Stimulated activated CD4-positive, alpha-beta T cell treated with anti-CD3 and anti-CD28 coated beads, Interleukin-4, amount 100 ng/mL, for 48 hours (primary cell): Measurements from ENCODE around the gene INAFM1.

ENCODE experiments used
- DNase-seq, 2 donors: peaks; one replicate each; pipeline ENCODE4 v3.0.0-alpha.2; 2020; ENCODE audit warnings: low read depth in 2 of 2

Gene INAFM1

DNA sequence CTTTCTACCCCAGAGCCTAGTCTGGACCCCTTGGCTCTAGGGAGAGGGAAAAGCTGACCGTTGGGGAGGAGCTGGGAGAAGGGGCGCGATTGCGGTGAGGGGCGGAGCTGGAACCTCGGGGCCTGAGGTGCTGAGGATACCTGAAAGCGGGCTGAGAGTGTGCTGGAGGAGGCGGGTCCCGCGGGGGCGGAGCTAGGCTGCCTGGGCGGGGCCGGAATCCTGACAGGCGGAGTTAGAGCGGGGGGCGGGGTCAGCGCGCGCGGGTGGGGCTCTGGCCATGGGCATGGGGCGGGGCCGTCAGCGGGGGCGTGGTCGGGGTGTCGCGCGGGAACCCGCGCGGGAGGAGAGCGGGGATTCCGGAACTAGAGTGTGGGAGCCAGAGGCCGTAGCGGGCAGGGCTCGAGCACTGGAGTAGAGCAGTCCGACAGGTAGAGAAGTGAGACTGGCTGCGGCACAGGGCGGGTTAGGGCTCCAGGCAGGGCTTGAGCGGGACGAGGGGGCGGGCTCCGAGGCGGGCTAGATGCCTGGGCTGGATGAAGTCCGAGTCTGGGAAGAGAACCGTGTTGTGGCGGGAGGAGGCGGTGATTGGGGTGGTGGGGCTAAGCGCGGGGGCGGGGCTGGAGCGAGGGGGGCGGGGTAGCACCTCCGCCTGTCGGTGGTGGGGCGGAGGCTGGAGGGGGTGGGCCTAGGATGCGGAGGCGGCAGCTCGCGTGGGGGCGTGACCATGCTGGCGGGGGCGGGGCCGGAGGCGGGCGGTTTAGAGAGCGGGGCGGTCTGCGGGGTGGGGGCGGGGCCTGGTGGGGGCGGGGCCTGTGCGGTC, at the start of gene INAFM1:
TSS of gene INAFM1 (plus strand) at position 815 of the 820 bp plus-strand sequence. CDS start 35 bp downstream, outside the sequence.
- peak; percentile 100 for DNase-seq

GRCh38 chr19:47225746-47226425, 48.8 kb upstream of the INAFM1 start:
- peak; percentile 77 to 80 for DNase-seq

- no peak for DNase-seq
Observed at GRCh38 chr19:47226426-47227351, 48.0 kb upstream of the INAFM1 start.

- no peak for DNase-seq
Observed at GRCh38 chr19:47227352-47228167, 47.1 kb upstream of the INAFM1 start.

DNA sequence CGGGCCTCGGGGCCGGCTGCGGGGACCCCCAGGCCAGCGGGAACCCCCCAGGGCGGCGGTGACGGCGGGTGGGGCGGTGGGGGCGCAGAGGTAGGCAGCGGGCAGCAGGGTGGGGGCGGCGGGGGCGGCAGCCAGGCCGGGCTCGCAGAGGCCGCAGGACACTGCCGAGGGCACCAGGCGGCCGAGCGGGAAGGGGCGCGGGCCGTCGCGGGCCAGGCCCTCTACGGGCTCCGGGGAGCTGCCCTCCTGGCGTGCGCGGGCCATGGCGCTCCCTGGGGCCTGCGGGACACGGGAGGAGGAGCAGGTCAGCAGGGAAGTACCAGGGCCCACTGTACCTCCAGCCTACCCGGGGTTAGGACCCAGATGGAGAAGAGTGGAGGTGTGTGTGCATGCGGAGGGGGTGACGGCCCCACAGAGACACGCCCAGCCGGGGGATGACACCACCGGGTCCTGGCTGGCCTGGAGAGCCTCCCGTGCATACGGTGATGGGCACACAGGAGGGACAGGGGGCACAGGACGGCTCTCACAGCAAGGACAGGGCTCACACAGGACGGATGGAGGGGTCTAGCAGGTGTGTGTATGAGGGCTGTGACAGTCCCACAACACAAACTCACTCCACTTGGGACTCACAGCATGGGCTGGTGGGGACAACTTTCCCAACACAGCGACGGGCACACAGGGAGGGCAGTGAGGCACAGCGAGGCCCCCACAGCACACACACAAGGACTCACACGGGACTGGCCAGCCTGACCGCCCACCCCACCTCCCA, 46.3 kb upstream of the INAFM1 start:
- DNase-seq = no peak

DNA sequence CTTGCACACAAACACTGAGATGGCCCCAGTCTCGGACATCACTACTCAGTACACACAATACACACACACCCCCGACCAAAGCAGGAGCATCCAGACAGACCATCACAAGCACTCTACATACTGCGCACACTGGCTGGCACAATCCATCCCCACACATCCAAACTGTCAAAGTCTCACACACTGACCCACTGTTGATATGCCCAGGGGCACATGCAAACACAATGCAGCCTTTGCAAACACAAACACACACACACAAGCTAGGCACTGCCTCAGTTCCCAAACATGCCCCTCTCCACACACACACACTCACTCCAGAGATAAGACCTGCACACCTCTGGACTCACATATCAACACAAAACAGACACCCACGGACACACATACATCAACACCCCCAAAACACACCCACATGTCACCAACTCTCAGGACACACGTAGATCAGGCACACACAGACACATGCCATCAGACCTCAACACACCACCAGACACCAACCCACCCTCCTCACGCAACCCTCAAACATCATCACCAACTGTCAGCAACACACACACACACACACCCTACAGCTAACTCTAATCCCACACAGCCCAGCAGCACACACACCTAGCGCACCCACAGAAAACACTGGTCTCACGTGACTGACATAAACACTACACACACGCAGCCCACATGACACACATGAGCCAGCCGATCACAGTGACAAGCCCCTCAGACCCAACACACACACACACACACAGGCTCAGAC, 45.6 kb upstream of the INAFM1 start:
- no peak for DNase-seq

DNA sequence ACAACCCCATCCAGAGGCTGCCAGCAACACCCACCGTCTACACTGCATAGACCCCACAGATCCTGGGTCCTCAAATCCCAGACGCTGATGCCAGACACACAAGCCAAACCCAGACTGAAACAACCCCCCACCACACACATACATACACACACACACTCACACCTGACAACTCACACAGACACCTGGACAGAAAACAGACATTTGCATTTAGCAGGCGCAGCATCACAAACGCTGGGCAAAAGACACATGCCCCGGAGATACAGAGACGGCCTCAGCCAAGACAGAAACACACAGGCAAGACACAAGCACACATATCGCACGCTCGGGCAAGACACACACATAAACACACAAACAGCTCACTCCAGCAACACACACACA, 45.0 kb upstream of the INAFM1 start:
- no peak for DNase-seq

DNA sequence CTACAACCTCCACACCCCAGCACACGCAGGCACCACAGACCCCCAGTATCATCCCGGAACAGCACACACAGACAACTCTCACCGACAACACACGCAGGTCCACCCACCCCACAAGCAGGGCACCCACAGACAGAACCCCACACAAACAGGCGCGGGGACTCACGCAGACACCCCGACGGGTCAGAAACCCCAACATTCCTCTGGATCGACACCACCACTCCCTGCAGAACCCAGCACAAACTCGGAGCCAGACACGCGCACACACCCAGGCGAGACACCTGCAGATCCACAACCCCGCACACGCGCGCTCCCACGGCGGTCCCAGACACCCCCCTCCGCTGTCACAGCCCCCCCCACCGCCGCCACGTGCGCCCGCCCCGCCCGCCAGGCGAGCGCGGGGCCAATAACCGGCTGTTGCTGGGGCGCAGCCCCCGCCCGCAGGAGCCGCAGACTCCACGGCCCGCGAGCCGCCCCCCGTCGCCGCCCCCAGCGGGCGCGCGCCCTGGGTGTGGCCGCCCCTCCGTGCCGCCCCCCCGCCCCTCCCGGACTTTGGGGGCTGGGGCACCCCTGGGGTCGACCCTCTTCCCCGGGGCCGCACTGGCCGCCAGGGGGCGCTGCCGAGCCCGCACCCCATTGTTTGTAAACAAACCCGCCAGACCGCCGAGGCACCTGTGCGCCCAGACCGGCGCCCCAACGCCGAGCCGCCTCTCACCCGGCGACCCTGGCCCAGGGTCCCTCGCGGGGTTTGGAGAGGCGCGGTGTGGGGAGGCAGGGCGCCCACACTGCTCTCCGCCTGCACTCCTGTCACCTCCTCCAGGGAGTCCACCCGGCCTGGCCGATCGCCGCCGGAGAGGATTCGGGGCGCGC, 44.4 kb upstream of the INAFM1 start:
- peak; percentile 62 to 76 for DNase-seq

DNA sequence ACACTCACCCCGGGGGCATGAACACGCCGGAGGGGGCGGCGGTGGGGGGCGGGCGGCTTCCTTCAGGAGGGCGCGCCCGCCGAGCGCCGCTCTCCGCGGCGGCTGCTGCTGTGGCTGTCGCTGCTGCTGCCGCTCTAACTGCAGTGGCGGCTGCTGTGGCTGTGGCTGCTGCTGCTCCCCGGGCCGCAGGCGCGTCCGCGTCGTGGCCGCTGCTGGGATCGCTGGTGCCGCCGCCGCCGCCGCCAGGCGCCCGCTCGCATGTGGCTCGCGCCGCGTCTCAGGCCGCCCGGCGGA, 43.8 kb upstream of the INAFM1 start, which contains the start of gene BBC3:
TSS of gene BBC3 (minus strand) at position 279 of the 294 bp plus-strand sequence. CDS start 2,768 bp downstream, outside the sequence.
- DNase-seq = no peak

DNA sequence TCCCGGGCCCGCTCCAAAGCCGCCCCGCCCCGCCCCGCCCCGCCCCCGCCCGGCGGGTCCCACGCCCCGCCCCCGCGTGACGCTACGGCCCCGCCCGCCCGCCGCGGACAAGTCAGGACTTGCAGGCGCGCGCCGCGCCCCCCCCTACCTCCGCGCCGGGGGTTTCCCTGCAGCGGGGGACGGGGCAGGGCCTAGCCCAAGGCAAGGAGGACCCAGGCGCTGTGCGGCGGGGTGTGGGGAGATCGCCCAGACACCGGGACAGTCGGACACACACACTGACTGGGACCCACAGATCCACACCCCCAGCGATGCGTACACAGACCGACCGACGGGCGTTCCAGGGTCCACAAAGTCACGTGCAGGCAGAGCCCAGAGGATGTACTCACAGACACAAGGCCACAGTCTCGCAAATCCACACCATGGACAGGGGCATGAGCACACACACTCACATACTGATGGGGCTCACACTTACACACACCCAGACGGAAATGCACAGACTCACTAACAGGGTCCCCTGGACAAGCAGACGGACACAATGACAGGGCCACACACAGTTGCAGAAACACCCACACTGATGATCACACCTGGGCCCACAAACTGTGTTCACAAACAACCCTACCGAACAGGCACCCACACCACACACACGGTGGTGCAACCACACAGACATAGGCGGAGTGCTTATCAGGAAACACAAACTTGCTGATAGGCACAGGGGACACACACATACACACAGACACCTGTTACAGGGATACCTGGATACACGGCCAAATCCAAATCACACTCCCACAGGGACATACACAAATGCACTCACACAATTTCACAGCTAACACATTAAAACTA, 43.2 kb upstream of the INAFM1 start:
- peak; percentile 83 to 86 for DNase-seq

- no peak for DNase-seq
Observed at GRCh38 chr19:47232422-47233211, 42.1 kb upstream of the INAFM1 start.

- no peak for DNase-seq
Observed at GRCh38 chr19:47236072-47236675, 38.5 kb upstream of the INAFM1 start.

- no peak for DNase-seq
Observed at GRCh38 chr19:47239152-47239551, 35.5 kb upstream of the INAFM1 start.

DNA sequence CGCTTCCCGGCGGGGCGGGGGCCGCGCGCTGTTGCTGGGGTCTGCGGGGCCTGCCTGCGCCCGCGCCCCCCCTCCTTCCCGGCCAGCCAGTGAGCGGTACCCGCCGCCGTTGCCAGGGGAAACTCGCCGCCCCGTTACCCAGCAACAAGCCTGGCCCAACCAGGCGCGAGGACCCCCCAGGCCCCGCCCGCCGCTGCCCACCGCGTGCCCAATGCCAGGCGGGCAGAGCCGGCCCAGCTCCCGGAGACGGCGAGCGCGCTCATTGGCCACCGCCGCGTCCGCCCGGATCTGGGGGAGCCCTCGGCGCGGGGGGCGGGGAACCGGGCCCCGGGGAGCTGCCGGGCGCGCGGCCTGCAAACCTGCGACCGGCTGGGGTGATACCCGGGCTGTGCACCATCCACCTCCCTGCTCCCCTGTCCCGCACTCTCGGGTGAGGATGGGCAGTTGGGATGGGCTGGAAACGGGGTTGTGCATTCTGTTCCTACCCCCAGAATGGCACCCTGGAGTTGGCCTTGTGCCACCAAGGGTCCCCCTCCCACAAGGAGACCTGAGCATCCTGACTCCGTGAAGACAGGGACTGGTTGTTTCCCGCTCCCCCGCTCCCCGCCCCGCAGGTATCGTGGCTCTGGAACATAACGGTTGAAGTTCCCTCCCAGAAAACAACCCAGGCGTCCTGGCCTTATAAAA, 34.9 kb upstream of the INAFM1 start:
- no peak for DNase-seq

GRCh38 chr19:47240556-47240955, 34.1 kb upstream of the INAFM1 start:
- DNase-seq = no peak
